Umbilical cord (tissue), 2 donors: ENCODE measurements around the gene TFPT. TPM values are rescaled to one million over a fixed set of nuclear protein-coding genes. Genes with fewer than 3 reads are reported as not detected.
"Not testable (repeated sequence)": the region's sequence is repeated elsewhere in the genome, so short reads cannot be mapped to it uniquely, and the experiment has no call there.

Experiments
- DNase-seq: peaks from one replicate; pipeline ENCODE4 v3.0.0-alpha.2; 2015; ENCODE audit warnings: low spot score
- total RNA-seq: library from RNA; depleted of rRNA; stranded (reverse); fragments of >200 nt; gene quantifications from one replicate; pipeline ENCODE4 v1.2.3, GENCODE V29; 2014; ENCODE audit warnings: low replicate concordance; ENCODE audit not compliant: insufficient read depth

Gene TFPT
- total RNA-seq, 1 donor from 2014 or later: 18.8 TPM

DNA sequence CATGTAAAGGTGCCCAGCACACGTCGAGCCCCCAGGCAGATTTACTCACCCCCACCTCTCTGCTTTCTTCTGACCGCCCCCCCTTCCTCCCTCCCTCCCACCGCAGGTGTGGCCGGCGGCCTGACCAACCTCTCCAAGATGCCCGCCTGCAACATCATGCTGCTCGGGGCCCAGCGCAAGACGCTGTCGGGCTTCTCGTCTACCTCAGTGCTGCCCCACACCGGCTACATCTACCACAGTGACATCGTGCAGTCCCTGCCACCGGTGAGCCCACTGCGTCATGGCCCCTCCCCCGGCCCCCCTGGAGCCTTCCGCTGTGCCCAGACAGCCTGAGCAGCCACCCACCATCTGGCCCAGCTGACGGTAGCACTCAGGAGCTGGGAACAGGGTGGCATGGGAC, 8.9 kb upstream of the TFPT start:
- no peak for DNase-seq

GRCh38 chr19:54123682-54124081, 8.2 kb upstream of the TFPT start:
- DNase-seq: no peak

- no peak for DNase-seq
Measured at GRCh38 chr19:54121259-54121658, 5.8 kb upstream of the TFPT start.

GRCh38 chr19:54114340-54115108, 933 bp downstream of the TFPT start:
- no peak for DNase-seq

DNA sequence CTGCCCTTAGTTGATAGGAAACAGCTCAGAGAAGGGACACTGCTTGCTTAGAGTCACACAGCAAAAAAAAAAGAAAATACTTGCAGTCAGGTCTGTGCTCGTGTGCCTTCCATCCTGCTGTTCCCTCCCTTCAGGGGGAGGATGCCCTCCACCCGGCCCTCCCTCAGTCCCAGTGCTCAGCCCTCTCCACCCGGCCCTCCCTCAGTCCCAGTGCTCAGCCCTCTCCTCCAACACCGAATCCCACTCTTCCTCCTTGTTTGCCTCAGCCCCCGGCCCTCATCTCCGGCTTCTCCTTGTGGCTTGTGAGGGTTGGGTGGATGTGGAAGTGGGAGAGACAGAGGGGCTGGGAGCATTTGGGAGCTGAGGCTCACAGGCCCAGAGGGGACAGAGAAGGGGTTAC, 5.8 kb downstream of the TFPT start:
- DNase-seq: no peak

GRCh38 chr19:54108496-54108895, 7.0 kb downstream of the TFPT start:
- DNase-seq: no peak

GRCh38 chr19:54107876-54108490, 7.5 kb downstream of the TFPT start:
- no peak for DNase-seq

DNA sequence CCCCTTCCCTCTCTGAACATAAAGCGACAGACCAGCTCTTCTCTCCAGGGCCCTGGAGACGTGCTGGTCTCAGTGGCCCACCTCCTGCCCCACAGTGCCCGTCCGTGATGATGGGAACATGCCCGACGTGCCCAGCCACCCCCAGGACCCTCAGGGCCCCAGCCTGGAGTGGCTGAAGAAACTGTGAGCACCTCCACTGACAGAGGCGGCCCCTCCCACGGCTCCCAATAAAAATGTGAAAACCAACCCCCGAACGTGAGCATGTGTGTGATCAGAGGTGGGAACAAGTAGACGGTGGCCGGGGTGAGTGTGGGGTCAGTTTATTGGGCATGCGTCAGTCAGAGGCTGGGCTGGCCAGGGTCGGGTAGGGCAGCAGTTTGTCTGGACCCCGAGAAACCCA, 8.7 kb downstream of the TFPT start:
- no peak for DNase-seq

DNA sequence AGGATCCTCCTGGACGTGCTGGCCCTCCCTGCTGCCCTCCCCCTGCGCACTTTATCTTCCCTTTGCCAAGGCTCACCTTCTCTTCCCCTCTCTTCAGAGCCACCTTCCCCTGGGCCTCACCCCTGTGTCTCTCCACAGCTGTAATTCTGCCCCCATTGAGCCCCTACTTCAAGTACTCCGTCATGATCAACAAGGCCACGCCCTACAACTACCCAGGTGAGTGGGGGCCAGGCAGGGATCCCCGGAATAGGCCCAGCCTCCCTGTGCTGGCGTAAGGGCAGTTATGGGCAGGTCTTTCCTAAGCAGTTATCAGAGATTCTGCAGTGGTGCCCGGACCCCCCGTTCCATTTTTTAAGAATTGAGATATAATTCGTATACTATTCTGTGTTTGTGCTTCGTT, 9.7 kb downstream of the TFPT start:
- DNase-seq: no peak

DNA sequence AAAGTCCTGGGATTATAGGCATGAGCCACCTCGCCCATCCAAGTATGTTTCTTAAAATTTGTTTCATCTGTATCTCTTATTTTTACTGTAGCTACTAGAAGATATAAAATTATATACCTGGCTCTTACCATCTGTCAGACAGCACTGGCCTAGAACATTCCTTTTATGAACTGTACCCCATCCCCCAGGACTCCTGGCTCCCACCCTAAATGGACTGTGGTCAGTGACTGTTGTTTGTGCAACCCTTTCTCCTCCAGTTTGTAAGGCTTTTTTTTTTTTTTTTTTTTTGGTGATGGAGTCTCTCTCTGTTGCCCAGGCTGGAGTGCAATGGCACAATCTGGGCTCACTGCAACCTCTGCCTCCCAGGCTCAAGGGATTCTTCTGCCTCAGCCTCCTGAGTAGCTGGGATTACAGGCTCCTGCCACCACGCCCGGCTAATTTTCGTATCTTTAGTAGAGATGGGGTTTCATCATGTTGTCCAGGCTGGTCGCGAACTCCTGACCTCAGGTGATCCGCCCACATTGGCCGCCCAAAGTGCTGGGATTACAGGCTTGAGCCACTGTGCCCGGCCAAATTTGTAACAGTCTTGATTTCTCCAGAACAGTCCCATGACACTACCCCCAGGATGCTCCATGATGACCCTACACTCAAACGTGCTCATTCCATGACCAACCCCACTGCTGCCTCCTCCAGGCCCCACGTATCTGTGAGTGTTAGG, 10.3 kb downstream of the TFPT start:
- DNase-seq: no peak

DNA sequence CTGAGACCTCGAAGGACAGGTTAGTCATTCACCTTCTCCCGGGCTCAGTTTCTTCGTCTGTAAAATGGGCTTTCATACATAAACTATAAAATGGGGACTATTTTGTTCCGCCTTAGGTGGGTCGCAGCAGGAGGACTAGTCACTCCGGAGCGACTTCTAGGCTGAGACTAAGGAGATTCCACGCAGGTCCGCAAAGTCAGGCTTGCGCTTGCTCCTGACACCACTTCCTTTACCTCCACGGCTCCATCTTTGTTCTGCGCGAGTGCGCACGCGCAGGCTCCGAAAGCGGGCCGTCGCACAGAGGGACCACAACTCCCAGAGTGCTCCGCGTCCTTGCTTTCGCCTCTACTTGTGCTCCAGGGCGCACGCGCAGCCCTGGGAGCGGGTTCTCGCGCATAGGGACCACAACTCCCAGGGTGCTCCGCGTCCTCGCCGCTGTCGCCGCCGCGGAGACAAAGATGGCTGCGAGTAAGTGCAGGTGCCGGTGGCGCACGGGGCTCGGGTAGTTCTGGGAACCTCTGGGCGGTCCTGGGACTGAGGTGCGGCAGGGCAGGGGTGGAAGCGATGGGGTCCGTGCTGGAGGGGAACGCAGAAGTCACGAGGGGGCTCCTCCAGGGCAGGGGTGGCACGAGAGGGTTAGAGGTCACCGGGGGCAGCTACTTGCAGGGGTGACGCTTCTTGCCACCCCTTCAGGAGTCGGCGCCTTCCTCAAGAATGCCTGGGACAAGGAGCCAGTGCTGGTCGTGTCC, 12.9 kb downstream of the TFPT start, which contains the start of gene NDUFA3:
NDUFA3 (plus strand) TSS at position 435 of the 749 bp plus-strand sequence; CDS start at position 459, 24 bp downstream.
- peak; percentile 99 for DNase-seq

GRCh38 chr19:54100561-54100960, 14.9 kb downstream of the TFPT start, which contains the start of gene OSCAR:
OSCAR (minus strand) TSS chr19:54100803; CDS start chr19:54100792, 11 bp downstream.
- DNase-seq: no peak

DNA sequence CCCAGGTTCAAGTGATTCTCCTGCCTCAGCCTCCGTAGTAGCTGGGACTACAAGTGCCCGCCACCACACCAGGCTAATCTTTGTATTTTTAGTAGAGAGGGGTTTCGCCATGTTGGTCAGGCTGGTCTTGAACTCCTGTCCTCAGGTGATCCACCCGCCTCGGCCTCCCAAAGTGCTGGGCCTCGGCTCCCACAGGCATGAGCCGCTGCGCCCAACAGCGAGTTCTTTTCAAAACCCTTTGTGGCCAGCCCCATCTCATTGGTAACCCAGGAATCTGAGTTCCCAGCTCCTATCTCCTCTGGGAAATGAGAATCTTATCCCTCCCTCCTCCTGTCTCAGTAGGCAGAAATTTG, 15.6 kb downstream of the TFPT start:
- not testable (repeated sequence) for DNase-seq

DNA sequence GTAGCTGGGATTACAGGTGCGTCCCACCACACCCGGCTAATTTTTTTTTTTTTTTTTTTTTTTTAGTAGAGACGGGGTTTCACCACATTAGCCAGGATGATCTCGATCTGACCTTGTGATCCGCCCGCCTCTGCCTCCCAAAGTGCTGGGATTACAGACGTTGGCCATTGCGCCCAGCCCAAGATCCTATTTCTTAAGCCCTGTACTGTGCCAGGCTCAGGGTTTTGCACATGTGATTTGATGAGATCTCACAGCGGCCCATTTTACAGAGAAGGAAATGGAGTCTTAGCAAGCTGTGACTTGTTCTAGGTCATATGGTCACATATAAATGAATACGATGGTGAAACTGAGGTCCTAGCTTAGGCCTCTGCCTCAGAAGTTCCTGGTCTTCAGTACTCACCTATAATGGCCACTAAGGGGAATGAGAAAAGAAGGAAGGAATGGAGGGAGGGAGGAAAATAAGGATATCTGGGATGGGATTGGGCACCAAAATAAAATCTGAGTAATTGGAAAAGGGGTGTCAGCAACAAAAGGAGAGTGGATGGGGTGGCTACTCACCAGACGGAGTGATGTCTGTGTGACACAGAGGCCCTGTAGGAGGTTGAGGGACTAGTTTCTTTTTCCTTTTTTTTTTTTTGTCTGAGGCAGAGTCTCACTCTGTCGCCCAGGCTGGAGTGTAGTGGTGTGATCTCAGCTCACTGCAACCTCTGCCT, 16.1 kb downstream of the TFPT start:
- DNase-seq: no peak

GRCh38 chr19:54096617-54097106, 18.8 kb downstream of the TFPT start:
- DNase-seq: peak; percentile 25

DNA sequence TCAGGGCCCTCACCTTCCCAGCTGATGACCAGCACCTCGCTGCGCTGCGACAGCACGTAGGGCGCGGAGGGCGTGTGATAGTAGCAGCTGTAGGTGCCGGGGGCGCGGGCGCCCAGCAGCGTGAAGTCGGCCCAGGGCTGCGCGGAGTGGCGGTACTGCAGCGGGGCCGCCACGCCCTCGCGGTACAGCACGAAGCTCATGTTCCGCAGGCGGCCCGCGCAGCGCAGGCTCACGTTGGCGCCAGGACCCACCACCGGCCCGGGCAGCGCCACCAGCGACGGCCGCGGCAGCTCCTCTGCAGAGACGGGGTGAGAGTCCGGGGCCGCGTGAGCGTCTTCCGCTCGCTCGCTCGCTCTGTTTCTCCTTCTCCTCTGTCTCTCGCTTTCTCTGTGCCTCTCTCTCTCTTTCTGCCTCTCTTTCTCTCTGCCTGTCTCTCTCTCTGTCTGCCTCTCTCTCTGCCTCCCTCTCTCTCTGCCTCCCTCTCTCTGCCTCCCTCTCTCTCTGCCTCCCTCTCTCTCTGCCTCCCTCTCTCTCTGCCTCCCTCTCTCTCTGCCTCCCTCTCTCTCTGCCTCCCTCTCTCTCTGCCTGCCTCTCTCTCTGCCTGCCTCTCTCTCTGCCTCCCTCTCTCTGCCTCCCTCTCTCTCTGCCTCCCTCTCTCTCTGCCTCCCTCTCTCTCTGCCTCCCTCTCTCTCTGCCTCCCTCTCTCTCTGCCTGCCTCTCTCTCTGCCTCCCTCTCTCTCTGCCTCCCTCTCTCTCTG, 19.4 kb downstream of the TFPT start:
- DNase-seq: peak; percentile 19

- no peak for DNase-seq
Measured at GRCh38 chr19:54095136-54095858, 20.2 kb downstream of the TFPT start.

DNA sequence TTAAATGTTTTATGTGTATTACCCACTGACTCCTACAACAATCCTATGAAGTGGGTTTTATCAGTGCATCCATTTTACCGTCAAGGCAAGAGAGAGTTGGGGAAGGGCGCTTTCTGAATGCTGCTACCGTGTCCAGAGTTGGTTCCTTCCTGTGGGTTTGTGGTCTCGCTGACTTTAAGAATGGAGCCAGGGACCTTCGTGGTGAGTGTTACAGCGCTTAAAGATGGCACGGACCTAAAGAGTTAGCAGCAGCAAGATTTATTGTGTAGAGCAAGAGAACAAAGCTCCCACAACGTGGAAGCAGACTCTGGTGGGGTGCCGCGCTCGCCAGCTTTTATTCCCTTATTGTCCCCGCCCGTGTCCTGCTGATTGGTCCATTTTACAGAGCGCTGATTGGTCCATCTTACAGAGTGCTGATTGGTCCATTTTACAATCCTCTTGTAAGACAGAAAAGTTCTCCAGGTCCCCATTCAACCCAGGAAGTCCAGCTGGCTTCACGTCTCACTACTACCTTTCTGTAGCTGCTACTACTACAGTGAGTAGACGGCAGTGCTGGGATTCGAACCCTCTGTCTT, 20.9 kb downstream of the TFPT start:
- DNase-seq: no peak

DNA sequence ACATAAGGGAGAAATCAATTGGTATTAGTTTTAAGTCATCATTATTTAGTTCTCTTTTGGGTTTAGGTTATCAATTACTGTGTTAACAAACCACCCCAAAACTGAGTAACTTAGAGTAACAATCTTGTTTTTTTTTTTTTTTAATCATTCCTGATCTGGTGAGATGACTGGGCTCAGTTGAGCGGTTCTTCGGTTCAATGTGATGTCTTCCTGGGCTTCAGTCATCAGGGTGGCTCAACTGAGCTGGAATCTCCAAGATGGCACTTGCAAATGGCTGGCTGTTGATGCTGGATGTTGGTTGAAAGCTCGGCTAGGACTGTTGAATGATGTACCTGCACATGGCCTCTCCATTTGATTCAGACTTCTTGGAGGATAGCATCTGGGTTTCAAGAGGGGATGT, 31.0 kb downstream of the TFPT start:
- DNase-seq: no peak
